HepG2 (cell line): Measurements from ENCODE around the gene VSX1. TPM values are rescaled to one million over a fixed set of nuclear protein-coding genes. Genes with fewer than 3 reads are reported as not detected.
A peak's percentile ranks its signal among the peaks of the same experiment; 100 is the strongest.

ENCODE experiments used
- AHDC1 ChIP-seq: sonication (generic); formaldehyde crosslinking; IDR thresholded peaks from 2 replicates; pipeline ENCODE4 v1.5.1; 2020; ENCODE audit warnings: mild to moderate bottlenecking, missing genetic modification reagents, borderline replicate concordance
- BCL6 ChIP-seq: IDR thresholded peaks from 2 replicates; pipeline ENCODE4 v1.6.1; 2016; ENCODE audit warnings: missing genetic modification reagents, missing compliant biosample characterization
- ELF4 ChIP-seq: sonication (generic); formaldehyde crosslinking; IDR thresholded peaks from 2 replicates; pipeline ENCODE4 v1.5.0; 2020; ENCODE audit warnings: missing genetic modification reagents, mild to moderate bottlenecking, moderate library complexity, borderline replicate concordance
- FIP1L1 ChIP-seq: fragments of 200-400 bp; formaldehyde crosslinking; IDR thresholded peaks from 2 replicates; pipeline ENCODE4 v1.6.1; 2018; ENCODE audit warnings: low read depth, mild to moderate bottlenecking, low read length, moderate library complexity, borderline replicate concordance; ENCODE audit not compliant: insufficient read depth
- GATAD2A ChIP-seq: IDR thresholded peaks from 2 replicates; pipeline ENCODE4 v1.6.1; 2016
- GZF1 ChIP-seq: sonication (generic); formaldehyde crosslinking; IDR thresholded peaks from 2 replicates; pipeline ENCODE4 v1.5.1; 2020; ENCODE audit warnings: mild to moderate bottlenecking, missing genetic modification reagents
- LRRFIP1 ChIP-seq: sonication (generic); formaldehyde crosslinking; conservative IDR thresholded peaks from 2 replicates; pipeline ENCODE4 v1.4.0; 2020; ENCODE audit warnings: missing genetic modification reagents
- MTA1 ChIP-seq: sonication (generic); formaldehyde crosslinking; IDR thresholded peaks from 2 replicates; pipeline ENCODE4 v1.4.0; 2020; ENCODE audit warnings: missing genetic modification reagents, mild to moderate bottlenecking, borderline replicate concordance
- POGK ChIP-seq: sonication (generic); formaldehyde crosslinking; conservative IDR thresholded peaks from 2 replicates; pipeline ENCODE4 v1.8.0; 2022; ENCODE audit warnings: mild to moderate bottlenecking, moderate library complexity, missing genetic modification reagents
- PRDM15 ChIP-seq: sonication (generic); formaldehyde crosslinking; IDR thresholded peaks from 2 replicates; pipeline ENCODE4 v1.4.0; 2020; ENCODE audit warnings: missing genetic modification reagents
- REL ChIP-seq: sonication (generic); formaldehyde crosslinking; conservative IDR thresholded peaks from 2 replicates; pipeline ENCODE4 v1.8.0; 2022; ENCODE audit warnings: mild to moderate bottlenecking, missing genetic modification reagents, moderate library complexity
- TARDBP ChIP-seq: sonication (generic); formaldehyde crosslinking; IDR thresholded peaks from 2 replicates; pipeline ENCODE4 v1.8.0; 2022; ENCODE audit warnings: mild to moderate bottlenecking, missing genetic modification reagents
- ZMAT5 ChIP-seq: sonication (generic); formaldehyde crosslinking; IDR thresholded peaks from 2 replicates; pipeline ENCODE4 v1.5.0; 2020; ENCODE audit warnings: mild to moderate bottlenecking, low read depth, missing genetic modification reagents, borderline replicate concordance
- polyA plus RNA-seq, 8 experiments: library from polyadenylated mRNA; depleted of rRNA in 3 of 8; stranded (reverse) in 7 of 8; unstranded in 1 of 8; fragments of >200 nt; fragmentation: Illumina TruSeq in 4 of 8; extraction: Trizol in 4 of 8; gene quantifications; 2 replicates each; pipeline versions ENCODE4 v1.2.1 to v1.2.3, GENCODE V29; 2011 to 2016; ENCODE audit warnings: low read depth in 4 of 8, missing spikeins in 1 of 8, mixed read lengths in 1 of 8; ENCODE audit not compliant: insufficient read depth in 1 of 8
- total RNA-seq, 5 experiments: library from RNA; depleted of rRNA; stranded (reverse); fragments of >200 nt; fragmentation: Illumina TruSeq; extraction: Trizol; gene quantifications; 2 replicates each; pipeline ENCODE4 v1.2.3, GENCODE V29; 2016; ENCODE audit warnings: low read depth in 1 of 5

VSX1 gene
- total and polyA plus RNA-seq, 2 of the 13 experiments (the other 11 are each of a cell fraction or from before 2014, with no cell fraction given), result 0.04 TPM; not detected in 1

GRCh38 chr20:25058051-25058846, 23.7 kb downstream of the VSX1 start, which contains the start of gene ACSS1 (continued):
- peak; percentile 33; the same call in 1 of the 2 replicates for TF ChIP-seq AHDC1 (CRISPR knock-in tag)
- no peak for TF ChIP-seq ZMAT5 (CRISPR knock-in tag)
- TF ChIP-seq MTA1 (CRISPR knock-in tag), result peak; percentile 57; the same call in 1 of the 2 replicates
- TF ChIP-seq GZF1, result no peak
- no peak for TF ChIP-seq FIP1L1
- no peak for TF ChIP-seq BCL6 (CRISPR knock-in tag)
- peak; percentile 73 for TF ChIP-seq POGK (CRISPR knock-in tag)
- TF ChIP-seq GATAD2A (CRISPR knock-in tag), result peak; percentile 45; the same call in 1 of the 2 replicates
- TF ChIP-seq PRDM15 (CRISPR knock-in tag), result peak; percentile 48; the same call in 1 of the 2 replicates
- no peak for TF ChIP-seq TARDBP
- no peak for TF ChIP-seq ELF4
- no peak for TF ChIP-seq LRRFIP1 (CRISPR knock-in tag)
- TF ChIP-seq REL (CRISPR knock-in tag), result no peak
